IPS-NIHi11 (cell line): ENCODE measurements around the gene ELFN1.

Experiments used
- DNase-seq: peaks from one replicate; pipeline ENCODE4 v3.0.0; 2012; ENCODE audit warnings: mixed read lengths, low spot score

Gene ELFN1

GRCh38 chr7:1742555-1743303 lies 72.7 kb downstream of the ELFN1 start:
- no peak for DNase-seq

GRCh38 chr7:1743481-1744230 lies 73.6 kb downstream of the ELFN1 start:
- no peak for DNase-seq

- no peak for DNase-seq
Observed at GRCh38 chr7:1744296-1745017, 74.4 kb downstream of the ELFN1 start.

DNA sequence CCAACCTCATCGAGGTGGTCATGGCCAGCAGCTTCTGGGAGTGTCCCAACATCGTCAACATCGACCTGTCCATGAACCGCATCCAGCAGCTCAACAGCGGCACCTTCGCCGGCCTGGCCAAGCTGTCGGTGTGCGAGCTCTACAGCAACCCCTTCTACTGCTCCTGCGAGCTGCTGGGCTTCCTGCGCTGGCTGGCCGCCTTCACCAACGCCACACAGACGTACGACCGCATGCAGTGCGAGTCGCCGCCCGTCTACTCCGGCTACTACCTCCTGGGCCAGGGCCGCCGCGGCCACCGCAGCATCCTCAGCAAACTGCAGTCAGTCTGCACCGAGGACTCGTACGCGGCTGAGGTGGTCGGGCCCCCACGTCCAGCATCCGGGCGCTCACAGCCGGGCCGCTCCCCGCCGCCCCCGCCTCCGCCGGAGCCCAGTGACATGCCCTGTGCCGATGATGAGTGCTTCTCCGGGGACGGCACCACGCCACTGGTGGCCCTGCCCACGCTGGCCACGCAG lies 75.0 kb downstream of the ELFN1 start:
- peak; percentile 11 for DNase-seq

DNA sequence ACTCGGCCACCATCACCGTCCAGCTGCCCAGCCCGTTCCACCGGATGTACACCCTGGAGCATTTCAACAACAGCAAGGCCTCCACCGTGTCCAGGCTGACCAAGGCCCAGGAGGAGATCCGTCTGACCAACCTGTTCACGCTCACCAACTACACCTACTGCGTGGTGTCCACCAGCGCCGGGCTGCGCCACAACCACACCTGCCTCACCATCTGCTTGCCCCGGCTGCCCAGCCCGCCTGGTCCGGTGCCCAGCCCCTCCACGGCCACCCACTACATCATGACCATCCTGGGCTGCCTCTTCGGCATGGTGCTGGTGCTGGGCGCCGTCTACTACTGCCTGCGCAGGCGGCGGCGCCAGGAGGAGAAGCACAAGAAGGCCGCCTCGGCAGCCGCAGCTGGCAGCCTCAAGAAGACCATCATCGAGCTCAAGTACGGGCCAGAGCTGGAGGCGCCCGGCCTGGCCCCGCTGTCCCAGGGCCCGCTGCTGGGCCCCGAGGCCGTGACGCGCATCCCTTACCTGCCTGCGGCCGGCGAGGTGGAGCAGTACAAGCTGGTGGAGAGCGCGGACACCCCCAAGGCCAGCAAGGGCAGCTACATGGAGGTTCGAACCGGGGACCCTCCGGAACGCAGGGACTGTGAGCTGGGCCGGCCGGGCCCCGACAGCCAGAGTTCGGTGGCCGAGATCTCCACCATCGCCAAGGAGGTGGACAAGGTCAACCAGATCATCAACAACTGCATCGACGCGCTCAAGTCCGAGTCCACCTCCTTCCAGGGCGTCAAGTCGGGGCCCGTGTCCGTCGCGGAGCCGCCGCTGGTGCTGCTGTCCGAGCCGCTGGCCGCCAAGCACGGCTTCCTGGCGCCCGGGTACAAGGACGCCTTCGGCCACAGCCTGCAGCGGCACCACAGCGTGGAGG lies 75.8 kb downstream of the ELFN1 start:
- peak; percentile 8 for DNase-seq

DNA sequence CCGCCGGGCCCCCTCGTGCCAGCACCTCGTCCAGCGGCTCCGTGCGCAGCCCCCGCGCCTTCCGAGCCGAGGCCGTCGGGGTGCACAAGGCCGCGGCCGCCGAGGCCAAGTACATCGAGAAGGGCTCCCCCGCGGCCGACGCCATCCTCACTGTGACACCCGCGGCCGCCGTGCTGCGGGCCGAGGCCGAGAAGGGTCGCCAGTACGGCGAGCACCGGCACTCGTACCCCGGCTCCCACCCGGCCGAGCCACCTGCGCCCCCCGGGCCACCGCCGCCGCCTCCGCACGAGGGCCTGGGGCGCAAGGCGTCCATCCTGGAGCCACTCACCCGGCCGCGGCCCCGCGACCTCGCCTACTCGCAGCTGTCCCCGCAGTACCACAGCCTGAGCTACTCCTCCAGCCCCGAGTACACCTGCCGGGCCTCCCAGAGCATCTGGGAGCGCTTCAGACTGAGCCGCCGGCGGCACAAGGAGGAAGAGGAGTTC lies 76.5 kb downstream of the ELFN1 start:
- DNase-seq, result no peak

DNA sequence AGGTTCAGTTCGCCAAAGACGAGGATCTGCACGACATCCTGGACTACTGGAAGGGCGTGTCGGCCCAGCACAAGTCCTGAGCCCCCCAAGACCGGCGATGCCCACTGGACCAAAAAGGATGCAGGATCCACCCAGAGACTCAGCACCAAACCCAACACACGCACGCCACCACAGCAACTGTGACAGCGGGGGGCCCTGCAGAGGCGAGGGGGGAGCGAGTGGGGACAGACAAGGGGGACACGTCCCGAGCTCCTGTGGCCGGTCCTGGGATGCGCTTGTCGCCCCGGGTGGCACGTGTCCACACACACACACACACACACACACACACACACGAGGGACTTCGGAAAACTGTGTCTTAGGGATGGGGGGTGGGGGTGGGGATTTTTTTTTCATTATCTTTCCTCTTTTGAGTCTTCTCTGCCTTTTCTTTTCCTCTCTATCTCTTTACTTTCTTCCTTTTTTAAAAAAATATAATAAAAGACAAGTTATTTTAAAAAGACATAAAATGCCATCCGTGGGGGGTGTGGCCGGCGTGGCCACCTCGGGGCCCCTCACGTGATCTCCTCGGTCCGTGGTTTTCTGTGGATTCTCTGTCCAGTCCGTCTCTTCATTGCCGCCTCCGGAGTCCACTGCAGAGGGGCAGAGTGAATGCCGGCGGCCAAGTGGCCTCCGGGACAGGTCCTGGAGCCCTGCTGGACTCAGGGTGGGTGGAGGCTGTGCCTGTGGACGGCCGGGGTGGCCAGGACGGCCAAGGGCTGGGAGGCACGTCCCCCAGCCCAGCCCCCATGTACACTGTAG lies 77.1 kb downstream of the ELFN1 start:
- no peak for DNase-seq

GRCh38 chr7:1748076-1748838 lies 78.2 kb downstream of the ELFN1 start:
- no peak for DNase-seq

DNA sequence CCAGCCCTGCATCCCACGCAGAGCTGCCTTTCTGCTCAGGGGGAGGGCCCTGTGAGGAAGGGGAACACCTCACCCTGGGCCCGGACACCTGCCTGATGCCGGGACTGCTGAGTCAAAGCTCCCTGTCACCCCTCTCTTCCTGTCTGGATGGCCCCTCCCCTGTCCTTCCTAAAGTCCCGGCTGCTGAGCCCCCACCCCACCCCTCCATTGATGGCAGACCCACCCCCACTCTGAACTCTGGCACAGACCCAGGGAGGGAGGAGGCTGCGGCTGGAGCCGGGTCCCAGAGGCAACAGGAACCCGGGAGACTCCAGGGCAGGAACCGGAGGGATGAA lies 78.7 kb downstream of the ELFN1 start:
- DNase-seq, result peak; percentile 29

GRCh38 chr7:1749351-1749863 lies 79.3 kb downstream of the ELFN1 start:
- DNase-seq, result no peak

- DNase-seq, result peak; percentile 29
Observed at GRCh38 chr7:1749864-1750466, 79.9 kb downstream of the ELFN1 start.

DNA sequence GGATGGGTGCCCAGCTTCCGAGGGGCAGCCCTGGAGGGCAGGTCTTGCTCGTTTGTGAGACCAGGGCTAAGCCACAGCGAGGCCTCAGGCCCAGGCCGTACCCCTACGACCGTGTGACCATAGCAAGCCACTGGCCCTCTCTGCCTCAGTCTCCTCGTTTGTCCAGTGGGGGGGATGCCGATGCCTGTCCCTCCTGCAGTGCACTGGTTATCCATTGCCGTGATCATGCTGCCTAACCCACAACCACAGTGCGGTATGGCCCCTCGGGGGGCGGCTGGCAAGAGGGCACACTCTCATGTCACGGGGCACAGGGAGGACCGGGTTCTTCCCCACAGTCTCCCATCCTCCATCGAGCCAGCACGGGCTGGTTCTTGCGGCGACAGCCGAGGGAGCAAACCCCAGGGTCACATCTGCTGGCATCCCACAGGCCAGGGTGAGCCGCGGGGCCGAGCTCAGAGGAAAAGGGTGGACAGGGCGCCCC lies 80.5 kb downstream of the ELFN1 start:
- DNase-seq, result no peak

DNA sequence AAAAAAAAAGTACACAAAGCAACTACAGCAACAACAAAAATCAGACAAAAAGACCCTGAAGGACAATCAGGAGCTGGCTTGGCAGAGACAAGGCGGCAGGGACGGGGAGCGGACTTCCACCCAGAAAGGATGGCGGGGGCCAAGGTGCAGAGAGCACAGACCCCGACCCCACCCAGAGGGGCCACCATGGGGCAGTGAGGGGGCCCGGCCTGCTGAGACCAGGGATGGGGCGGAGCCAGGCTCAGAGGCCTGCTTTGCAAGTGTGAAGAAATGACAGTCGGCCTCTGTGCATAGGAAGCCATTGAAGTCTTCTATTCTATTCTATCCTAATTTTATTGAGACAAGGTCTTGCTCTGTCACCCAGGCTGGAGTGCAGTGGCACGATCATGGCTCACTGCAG lies 82.0 kb downstream of the ELFN1 start:
- no peak for DNase-seq

DNA sequence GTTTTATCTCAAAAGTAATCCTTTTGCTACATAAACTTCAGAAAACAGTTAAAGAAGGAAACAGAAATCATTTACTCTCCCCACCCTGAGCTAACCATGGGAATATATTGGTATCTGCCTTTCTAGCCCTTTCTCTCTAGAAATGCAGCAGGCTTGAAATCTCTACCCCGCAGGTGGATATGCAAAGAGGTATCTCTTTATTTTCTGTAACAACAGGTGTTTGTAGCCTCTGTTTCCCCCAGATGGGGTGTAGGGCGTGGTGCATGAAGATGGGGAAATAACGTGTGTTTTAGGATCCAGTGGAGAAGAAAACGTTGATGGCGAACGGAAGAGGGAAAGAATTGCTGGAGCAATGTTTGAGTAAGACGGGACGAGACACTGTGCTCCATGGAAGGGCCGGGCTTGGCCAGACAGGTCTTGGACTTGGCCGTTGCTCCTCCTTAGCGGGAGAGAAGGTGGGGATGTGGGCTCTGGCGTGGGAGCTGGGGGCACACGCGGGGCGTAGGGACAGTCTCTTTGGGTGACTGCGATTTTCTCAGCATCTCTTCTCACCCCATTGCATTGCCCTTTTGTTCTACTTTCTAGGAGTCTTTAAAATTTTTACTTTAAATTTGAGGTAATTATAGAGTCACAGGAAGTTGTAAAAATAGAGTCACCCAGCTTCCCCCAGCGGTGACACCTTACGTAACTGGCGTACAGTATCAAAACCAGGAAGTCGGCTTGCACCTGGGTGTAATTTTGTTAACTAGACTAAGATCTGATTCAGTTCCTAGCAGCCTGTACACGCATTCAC lies 82.9 kb downstream of the ELFN1 start:
- DNase-seq, result no peak

- DNase-seq, result no peak
Observed at GRCh38 chr7:1753564-1753867, 83.4 kb downstream of the ELFN1 start.

GRCh38 chr7:1754345-1754908 lies 84.3 kb downstream of the ELFN1 start:
- DNase-seq, result no peak

DNA sequence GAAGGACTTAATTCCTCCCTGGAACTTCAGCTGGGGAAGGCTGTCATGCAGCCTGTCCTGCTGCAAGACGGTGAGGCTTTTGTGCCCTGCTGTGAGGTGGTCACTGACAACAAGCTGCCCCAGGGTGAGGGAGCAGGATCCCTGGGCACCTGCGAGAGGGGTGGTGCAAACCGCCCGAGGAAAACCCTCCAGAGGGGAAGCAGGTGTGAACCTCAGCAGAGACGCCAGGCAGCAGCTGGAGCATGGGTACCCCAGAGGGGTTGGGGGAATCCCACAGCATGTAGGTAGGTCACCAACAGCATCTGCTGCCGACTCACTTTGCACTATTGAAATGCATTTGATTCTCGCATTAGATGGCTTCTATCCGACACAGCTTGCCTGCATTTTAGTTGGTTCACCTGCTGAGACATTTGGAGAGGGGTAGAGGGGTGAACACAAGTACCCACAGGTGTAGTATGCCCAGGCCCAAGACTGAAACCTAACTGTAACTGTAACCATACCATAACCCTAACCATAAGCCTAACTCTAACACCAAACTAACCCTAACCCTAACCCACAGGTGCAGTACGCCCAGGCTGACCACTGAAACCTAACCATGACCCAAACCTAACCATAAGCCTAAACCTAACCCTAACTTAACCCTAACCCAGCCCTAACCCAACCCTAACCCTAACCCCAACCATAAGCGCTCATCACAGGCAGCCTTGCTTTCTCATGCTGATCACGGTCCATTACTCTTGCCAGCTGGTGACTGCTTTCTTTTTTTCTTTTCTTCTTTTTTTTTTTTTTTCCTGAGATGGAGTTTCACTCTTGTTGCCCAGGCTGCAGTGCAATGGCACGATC lies 85.9 kb downstream of the ELFN1 start:
- no peak for DNase-seq
